GM19238 (cell line): ENCODE results near the gene HMGCS2.
"Not testable (repeated sequence)": the region's sequence is repeated elsewhere in the genome, so short reads cannot be mapped to it uniquely, and the experiment has no call there.

Source experiments
- DNase-seq: peaks from one replicate; pipeline ENCODE4 v3.0.0; 2011; ENCODE audit warnings: low spot score; ENCODE audit not compliant: insufficient read length

Gene HMGCS2

GRCh38 chr1:119731741-119732430, 36.8 kb downstream of the HMGCS2 start:
- no peak for DNase-seq

GRCh38 chr1:119731060-119731459, 37.6 kb downstream of the HMGCS2 start:
- DNase-seq = no peak

- DNase-seq = no peak
These were observed 39.7 kb downstream of the HMGCS2 start for GRCh38 chr1:119729044-119729443.

- no peak for DNase-seq
These were observed 40.7 kb downstream of the HMGCS2 start for GRCh38 chr1:119727991-119728390.

- no peak for DNase-seq
These were observed 43.1 kb downstream of the HMGCS2 start for GRCh38 chr1:119725626-119726025.

GRCh38 chr1:119724611-119725218, 44.0 kb downstream of the HMGCS2 start:
- no peak for DNase-seq

- no peak for DNase-seq
These were observed 46.8 kb downstream of the HMGCS2 start for GRCh38 chr1:119721896-119722295.

- DNase-seq = no peak
These were observed 47.8 kb downstream of the HMGCS2 start for GRCh38 chr1:119720866-119721440.

- DNase-seq = no peak
These were observed 49.7 kb downstream of the HMGCS2 start for GRCh38 chr1:119718972-119719371.

GRCh38 chr1:119718409-119718808, 50.3 kb downstream of the HMGCS2 start:
- no peak for DNase-seq

- DNase-seq = no peak
These were observed 53.2 kb downstream of the HMGCS2 start for GRCh38 chr1:119715542-119715941.

GRCh38 chr1:119714583-119714982, 54.1 kb downstream of the HMGCS2 start:
- no peak for DNase-seq

GRCh38 chr1:119713749-119714456, 54.8 kb downstream of the HMGCS2 start:
- DNase-seq = no peak

- DNase-seq = no peak
These were observed 55.5 kb downstream of the HMGCS2 start for GRCh38 chr1:119713039-119713748.

GRCh38 chr1:119712342-119713038, 56.2 kb downstream of the HMGCS2 start:
- DNase-seq = no peak

GRCh38 chr1:119711804-119712341, 56.8 kb downstream of the HMGCS2 start, which contains the start of gene PHGDH:
Gene PHGDH, plus strand, starts transcription at chr1:119711934. Its CDS starts 89 bp downstream, at chr1:119712023.
- peak; percentile 51 for DNase-seq

GRCh38 chr1:119711356-119711803, 57.3 kb downstream of the HMGCS2 start:
- not testable (repeated sequence) for DNase-seq

GRCh38 chr1:119706599-119706998, 62.1 kb downstream of the HMGCS2 start:
- not testable (repeated sequence) for DNase-seq

GRCh38 chr1:119703666-119704450, 64.8 kb downstream of the HMGCS2 start:
- DNase-seq = no peak

- no peak for DNase-seq
These were observed 66.3 kb downstream of the HMGCS2 start for GRCh38 chr1:119702384-119702783.
